ENCODE data around the gene ANKRD63. TPM values are rescaled to one million over a fixed set of nuclear protein-coding genes. Genes with fewer than 3 reads are reported as not detected.

ANKRD63 gene
- total and polyA plus RNA-seq, 2 of the 8 experiments (the other 6 are each of a cell fraction or from before 2014, with no cell fraction given) = 0.18 to 0.26 TPM

DNA sequence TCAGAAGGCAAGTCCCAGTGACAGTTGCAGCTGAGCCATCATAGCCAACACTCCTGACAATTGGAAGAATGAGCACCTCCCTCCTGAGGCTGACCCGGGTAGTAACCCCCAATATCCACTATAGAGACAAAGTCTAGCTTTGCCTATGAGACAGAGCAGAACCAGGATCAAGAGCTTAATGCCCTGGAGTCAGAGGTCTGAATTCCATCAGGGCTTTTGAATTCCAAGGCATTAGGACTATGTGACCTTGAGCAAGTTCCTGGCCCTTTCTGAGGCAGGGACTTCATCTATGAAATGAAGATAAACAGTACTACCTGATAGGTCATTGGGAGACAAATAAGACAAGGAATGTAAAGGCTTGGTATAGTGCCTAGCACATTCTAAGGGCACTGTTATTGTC is 37.5 kb upstream of the ANKRD63 start (continued):
- TF ChIP-seq, protein P1, sequence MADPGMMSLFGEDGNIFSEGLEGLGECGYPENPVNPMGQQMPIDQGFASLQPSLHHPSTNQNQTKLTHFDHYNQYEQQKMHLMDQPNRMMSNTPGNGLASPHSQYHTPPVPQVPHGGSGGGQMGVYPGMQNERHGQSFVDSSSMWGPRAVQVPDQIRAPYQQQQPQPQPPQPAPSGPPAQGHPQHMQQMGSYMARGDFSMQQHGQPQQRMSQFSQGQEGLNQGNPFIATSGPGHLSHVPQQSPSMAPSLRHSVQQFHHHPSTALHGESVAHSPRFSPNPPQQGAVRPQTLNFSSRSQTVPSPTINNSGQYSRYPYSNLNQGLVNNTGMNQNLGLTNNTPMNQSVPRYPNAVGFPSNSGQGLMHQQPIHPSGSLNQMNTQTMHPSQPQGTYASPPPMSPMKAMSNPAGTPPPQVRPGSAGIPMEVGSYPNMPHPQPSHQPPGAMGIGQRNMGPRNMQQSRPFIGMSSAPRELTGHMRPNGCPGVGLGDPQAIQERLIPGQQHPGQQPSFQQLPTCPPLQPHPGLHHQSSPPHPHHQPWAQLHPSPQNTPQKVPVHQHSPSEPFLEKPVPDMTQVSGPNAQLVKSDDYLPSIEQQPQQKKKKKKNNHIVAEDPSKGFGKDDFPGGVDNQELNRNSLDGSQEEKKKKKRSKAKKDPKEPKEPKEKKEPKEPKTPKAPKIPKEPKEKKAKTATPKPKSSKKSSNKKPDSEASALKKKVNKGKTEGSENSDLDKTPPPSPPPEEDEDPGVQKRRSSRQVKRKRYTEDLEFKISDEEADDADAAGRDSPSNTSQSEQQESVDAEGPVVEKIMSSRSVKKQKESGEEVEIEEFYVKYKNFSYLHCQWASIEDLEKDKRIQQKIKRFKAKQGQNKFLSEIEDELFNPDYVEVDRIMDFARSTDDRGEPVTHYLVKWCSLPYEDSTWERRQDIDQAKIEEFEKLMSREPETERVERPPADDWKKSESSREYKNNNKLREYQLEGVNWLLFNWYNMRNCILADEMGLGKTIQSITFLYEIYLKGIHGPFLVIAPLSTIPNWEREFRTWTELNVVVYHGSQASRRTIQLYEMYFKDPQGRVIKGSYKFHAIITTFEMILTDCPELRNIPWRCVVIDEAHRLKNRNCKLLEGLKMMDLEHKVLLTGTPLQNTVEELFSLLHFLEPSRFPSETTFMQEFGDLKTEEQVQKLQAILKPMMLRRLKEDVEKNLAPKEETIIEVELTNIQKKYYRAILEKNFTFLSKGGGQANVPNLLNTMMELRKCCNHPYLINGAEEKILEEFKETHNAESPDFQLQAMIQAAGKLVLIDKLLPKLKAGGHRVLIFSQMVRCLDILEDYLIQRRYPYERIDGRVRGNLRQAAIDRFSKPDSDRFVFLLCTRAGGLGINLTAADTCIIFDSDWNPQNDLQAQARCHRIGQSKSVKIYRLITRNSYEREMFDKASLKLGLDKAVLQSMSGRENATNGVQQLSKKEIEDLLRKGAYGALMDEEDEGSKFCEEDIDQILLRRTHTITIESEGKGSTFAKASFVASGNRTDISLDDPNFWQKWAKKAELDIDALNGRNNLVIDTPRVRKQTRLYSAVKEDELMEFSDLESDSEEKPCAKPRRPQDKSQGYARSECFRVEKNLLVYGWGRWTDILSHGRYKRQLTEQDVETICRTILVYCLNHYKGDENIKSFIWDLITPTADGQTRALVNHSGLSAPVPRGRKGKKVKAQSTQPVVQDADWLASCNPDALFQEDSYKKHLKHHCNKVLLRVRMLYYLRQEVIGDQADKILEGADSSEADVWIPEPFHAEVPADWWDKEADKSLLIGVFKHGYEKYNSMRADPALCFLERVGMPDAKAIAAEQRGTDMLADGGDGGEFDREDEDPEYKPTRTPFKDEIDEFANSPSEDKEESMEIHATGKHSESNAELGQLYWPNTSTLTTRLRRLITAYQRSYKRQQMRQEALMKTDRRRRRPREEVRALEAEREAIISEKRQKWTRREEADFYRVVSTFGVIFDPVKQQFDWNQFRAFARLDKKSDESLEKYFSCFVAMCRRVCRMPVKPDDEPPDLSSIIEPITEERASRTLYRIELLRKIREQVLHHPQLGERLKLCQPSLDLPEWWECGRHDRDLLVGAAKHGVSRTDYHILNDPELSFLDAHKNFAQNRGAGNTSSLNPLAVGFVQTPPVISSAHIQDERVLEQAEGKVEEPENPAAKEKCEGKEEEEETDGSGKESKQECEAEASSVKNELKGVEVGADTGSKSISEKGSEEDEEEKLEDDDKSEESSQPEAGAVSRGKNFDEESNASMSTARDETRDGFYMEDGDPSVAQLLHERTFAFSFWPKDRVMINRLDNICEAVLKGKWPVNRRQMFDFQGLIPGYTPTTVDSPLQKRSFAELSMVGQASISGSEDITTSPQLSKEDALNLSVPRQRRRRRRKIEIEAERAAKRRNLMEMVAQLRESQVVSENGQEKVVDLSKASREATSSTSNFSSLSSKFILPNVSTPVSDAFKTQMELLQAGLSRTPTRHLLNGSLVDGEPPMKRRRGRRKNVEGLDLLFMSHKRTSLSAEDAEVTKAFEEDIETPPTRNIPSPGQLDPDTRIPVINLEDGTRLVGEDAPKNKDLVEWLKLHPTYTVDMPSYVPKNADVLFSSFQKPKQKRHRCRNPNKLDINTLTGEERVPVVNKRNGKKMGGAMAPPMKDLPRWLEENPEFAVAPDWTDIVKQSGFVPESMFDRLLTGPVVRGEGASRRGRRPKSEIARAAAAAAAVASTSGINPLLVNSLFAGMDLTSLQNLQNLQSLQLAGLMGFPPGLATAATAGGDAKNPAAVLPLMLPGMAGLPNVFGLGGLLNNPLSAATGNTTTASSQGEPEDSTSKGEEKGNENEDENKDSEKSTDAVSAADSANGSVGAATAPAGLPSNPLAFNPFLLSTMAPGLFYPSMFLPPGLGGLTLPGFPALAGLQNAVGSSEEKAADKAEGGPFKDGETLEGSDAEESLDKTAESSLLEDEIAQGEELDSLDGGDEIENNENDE (IDR thresholded peaks at IDR 0.05; ENCODE audit: insufficient replicate concordance, low read length) = no peak
- TF ChIP-seq KDM1A (IDR thresholded peaks at IDR 0.05; ENCODE audit: borderline replicate concordance, low read length) (no peak), KDM4A (IDR thresholded peaks at IDR 0.05; ENCODE audit: low read depth, low read length, severe bottlenecking) (no peak), EZH2 (IDR thresholded peaks at IDR 0.05; ENCODE audit: low read depth, low read length, severe bottlenecking) (no peak), SUZ12 (IDR thresholded peaks at IDR 0.05; ENCODE audit: low read length) (no peak), HDAC2 (IDR thresholded peaks at IDR 0.05; ENCODE audit: borderline replicate concordance in 1 of 2, low read depth in 2 of 2, low read length in 2 of 2) (no peak), EP300 (IDR thresholded peaks at IDR 0.05; ENCODE audit: borderline replicate concordance in 1 of 2, low read depth in 2 of 2, low read length in 2 of 2) (no peak)
- TF ChIP-seq, protein P2, sequence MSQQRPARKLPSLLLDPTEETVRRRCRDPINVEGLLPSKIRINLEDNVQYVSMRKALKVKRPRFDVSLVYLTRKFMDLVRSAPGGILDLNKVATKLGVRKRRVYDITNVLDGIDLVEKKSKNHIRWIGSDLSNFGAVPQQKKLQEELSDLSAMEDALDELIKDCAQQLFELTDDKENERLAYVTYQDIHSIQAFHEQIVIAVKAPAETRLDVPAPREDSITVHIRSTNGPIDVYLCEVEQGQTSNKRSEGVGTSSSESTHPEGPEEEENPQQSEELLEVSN (IDR thresholded peaks at IDR 0.05) = no peak

Measured in H1 (cell line).